HepG2 (cell line): ENCODE data around the gene NOL4L. TPM values are rescaled to one million over a fixed set of nuclear protein-coding genes. Genes with fewer than 3 reads are reported as not detected.

Experiments used
- BORCS8-MEF2B ChIP-seq: sonication (generic); formaldehyde crosslinking; IDR thresholded peaks from 2 replicates; pipeline ENCODE4 v1.8.0; 2022; ENCODE audit warnings: mild to moderate bottlenecking, missing genetic modification reagents
- IKZF4 ChIP-seq: sonication (generic); formaldehyde crosslinking; IDR thresholded peaks from 2 replicates; pipeline ENCODE4 v1.5.1; 2020; ENCODE audit warnings: borderline replicate concordance, mild to moderate bottlenecking, low read depth, missing genetic modification reagents; ENCODE audit errors: not compliant biosample characterization
- MZF1 ChIP-seq: sonication (generic); formaldehyde crosslinking; IDR thresholded peaks from 2 replicates; pipeline ENCODE4 v1.8.1; 2023; ENCODE audit warnings: mild to moderate bottlenecking, missing genetic modification reagents, borderline replicate concordance
- POLR2A ChIP-seq, 2 experiments: IDR thresholded peaks; 2 replicates each; pipeline ENCODE4 v1.6.1; 2011; ENCODE audit warnings: low read depth in 2 of 2, low read length in 2 of 2, mild to moderate bottlenecking in 1 of 2, moderate library complexity in 1 of 2; ENCODE audit not compliant: insufficient read depth in 1 of 2
- ZNF331 ChIP-seq: sonication (generic); formaldehyde crosslinking; IDR thresholded peaks from 2 replicates; pipeline ENCODE4 v1.4.0; 2020; ENCODE audit warnings: missing genetic modification reagents
- ZNF598 ChIP-seq: sonication (generic); formaldehyde crosslinking; IDR thresholded peaks from 2 replicates; pipeline ENCODE4 v1.5.1; 2020; ENCODE audit warnings: mild to moderate bottlenecking, missing genetic modification reagents, borderline replicate concordance
- ZNF772 ChIP-seq: sonication (generic); formaldehyde crosslinking; IDR thresholded peaks from 2 replicates; pipeline ENCODE4 v1.5.0; 2020; ENCODE audit warnings: mild to moderate bottlenecking, missing genetic modification reagents
- ZNF776 ChIP-seq: sonication (generic); formaldehyde crosslinking; IDR thresholded peaks from 2 replicates; pipeline ENCODE4 v1.4.0; 2020; ENCODE audit warnings: mild to moderate bottlenecking, missing genetic modification reagents
- ZNF782 ChIP-seq: sonication (generic); formaldehyde crosslinking; IDR thresholded peaks from 2 replicates; pipeline ENCODE4 v1.4.0; 2020; ENCODE audit warnings: missing genetic modification reagents, mild to moderate bottlenecking, borderline replicate concordance
- polyA plus RNA-seq, 8 experiments: library from polyadenylated mRNA; depleted of rRNA in 3 of 8; stranded (reverse) in 7 of 8; unstranded in 1 of 8; fragments of >200 nt; fragmentation: Illumina TruSeq in 4 of 8; extraction: Trizol in 4 of 8; gene quantifications; 2 replicates each; pipeline versions ENCODE4 v1.2.1 to v1.2.3, GENCODE V29; 2011 to 2016; ENCODE audit warnings: low read depth in 4 of 8, missing spikeins in 1 of 8, mixed read lengths in 1 of 8; ENCODE audit not compliant: insufficient read depth in 1 of 8
- total RNA-seq, 5 experiments: library from RNA; depleted of rRNA; stranded (reverse); fragments of >200 nt; fragmentation: Illumina TruSeq; extraction: Trizol; gene quantifications; 2 replicates each; pipeline ENCODE4 v1.2.3, GENCODE V29; 2016; ENCODE audit warnings: low read depth in 1 of 5
- TF ChIP-seq, protein P1 (sequence below): sonication (generic); formaldehyde crosslinking; IDR thresholded peaks from 2 replicates; pipeline ENCODE4 v1.8.0; 2022; ENCODE audit warnings: low read depth, missing genetic modification reagents
- TF ChIP-seq, protein P2 (sequence below): sonication (generic); formaldehyde crosslinking; conservative IDR thresholded peaks from 2 replicates; pipeline ENCODE4 v1.8.1; 2023; ENCODE audit warnings: missing genetic modification reagents
- TF ChIP-seq, protein P3 (sequence below): sonication (generic); formaldehyde crosslinking; IDR thresholded peaks from 2 replicates; pipeline ENCODE4 v1.4.0; 2020; ENCODE audit warnings: mild to moderate bottlenecking, low read depth, missing genetic modification reagents
- TF ChIP-seq, protein P4 (sequence below): IDR thresholded peaks from 2 replicates; pipeline ENCODE4 v1.6.1; 2016; ENCODE audit warnings: mild to moderate bottlenecking, missing biosample characterization, missing genetic modification reagents
- TF ChIP-seq, protein P5 (sequence below): sonication (generic); formaldehyde crosslinking; IDR thresholded peaks from one replicate; pipeline ENCODE4 v1.5.1; 2020; ENCODE audit warnings: mild to moderate bottlenecking, missing genetic modification reagents; ENCODE audit errors: not compliant biosample characterization
- TF ChIP-seq, protein P6 (sequence below): sonication (generic); formaldehyde crosslinking; IDR thresholded peaks from 2 replicates; pipeline ENCODE4 v1.4.0; 2020; ENCODE audit warnings: missing genetic modification reagents

Gene NOL4L
- total and polyA plus RNA-seq, 2 of the 13 experiments (the other 11 are each of a cell fraction or from before 2014, with no cell fraction given), result 16.6 to 35.4 TPM

DNA sequence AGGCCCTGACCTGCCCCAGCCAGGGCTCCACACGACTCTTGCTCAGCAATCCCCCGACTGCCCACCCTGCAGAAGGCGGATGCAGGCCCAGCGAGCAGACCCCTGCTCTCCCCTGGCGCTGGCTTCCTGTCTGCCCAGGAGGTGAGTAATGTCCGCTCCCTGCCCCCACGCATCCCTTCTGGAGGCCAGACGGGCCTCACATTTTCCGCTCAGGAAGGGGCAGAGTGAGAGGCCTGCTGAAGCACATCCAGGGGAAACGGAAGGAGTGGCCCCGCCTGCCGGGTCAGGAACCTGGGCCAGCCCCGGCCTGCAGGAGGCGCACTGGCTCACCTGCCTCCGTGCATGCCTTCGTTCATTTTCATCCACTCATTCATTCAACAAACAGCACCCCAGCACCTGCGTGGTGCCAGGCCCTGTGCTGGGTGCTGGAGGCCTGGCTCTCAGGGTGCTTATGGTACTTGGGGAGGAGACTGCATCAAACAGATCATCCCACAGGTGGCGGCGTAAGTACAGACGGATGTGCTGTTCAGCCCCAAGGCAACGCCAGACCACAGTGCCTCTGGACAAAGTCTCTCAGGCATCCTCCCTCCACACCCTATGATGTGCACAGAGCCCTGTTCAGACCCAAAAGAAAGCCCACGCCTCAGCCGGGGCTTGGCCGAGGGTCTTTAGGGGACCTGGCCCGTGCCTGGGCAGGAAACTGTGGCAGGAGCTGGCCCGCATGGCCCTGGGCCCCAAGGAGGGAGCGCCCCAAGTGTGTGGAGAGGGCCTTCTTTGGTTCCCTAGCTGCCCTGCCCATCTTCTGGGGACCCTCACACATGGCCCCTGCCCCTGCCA lies 114.9 kb downstream of the NOL4L start (continued):
- TF ChIP-seq, protein P1, sequence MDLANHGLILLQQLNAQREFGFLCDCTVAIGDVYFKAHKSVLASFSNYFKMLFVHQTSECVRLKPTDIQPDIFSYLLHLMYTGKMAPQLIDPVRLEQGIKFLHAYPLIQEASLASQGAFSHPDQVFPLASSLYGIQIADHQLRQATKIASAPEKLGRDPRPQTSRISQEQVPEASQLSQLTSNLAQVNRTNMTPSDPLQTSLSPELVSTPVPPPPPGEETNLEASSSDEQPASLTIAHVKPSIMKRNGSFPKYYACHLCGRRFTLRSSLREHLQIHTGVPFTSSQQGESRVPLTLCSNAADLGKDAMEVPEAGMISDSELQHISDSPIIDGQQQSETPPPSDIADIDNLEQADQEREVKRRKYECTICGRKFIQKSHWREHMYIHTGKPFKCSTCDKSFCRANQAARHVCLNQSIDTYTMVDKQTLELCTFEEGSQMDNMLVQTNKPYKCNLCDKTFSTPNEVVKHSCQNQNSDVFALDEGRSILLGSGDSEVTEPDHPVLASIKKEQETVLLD (CRISPR knock-in tag), result no peak
- TF ChIP-seq ZNF598 (CRISPR knock-in tag), result 0 out of 2 replicates have a peak, but pooled peaks have one; percentile 13
- TF ChIP-seq, protein P2, sequence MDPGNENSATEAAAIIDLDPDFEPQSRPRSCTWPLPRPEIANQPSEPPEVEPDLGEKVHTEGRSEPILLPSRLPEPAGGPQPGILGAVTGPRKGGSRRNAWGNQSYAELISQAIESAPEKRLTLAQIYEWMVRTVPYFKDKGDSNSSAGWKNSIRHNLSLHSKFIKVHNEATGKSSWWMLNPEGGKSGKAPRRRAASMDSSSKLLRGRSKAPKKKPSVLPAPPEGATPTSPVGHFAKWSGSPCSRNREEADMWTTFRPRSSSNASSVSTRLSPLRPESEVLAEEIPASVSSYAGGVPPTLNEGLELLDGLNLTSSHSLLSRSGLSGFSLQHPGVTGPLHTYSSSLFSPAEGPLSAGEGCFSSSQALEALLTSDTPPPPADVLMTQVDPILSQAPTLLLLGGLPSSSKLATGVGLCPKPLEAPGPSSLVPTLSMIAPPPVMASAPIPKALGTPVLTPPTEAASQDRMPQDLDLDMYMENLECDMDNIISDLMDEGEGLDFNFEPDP (CRISPR knock-in tag), result 0 out of 2 replicates have a peak, but pooled peaks have one; percentile 74
- peak; percentile 16; the same call in 1 of the 2 replicates for TF ChIP-seq ZNF772
- peak; percentile 76; the same call in 1 of the 2 replicates for TF ChIP-seq BORCS8-MEF2B (CRISPR knock-in tag)
- no peak for TF ChIP-seq MZF1 (CRISPR knock-in tag)
- TF ChIP-seq, protein P3, sequence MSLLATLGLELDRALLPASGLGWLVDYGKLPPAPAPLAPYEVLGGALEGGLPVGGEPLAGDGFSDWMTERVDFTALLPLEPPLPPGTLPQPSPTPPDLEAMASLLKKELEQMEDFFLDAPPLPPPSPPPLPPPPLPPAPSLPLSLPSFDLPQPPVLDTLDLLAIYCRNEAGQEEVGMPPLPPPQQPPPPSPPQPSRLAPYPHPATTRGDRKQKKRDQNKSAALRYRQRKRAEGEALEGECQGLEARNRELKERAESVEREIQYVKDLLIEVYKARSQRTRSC (CRISPR knock-in tag), result no peak
- TF ChIP-seq, protein P4, sequence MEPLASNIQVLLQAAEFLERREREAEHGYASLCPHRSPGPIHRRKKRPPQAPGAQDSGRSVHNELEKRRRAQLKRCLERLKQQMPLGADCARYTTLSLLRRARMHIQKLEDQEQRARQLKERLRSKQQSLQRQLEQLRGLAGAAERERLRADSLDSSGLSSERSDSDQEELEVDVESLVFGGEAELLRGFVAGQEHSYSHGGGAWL (CRISPR knock-in tag), result no peak
- TF ChIP-seq ZNF776 (CRISPR knock-in tag), result 0 out of 2 replicates have a peak, but pooled peaks have one; percentile 46
- no peak for TF ChIP-seq ZNF782 (CRISPR knock-in tag)
- TF ChIP-seq, protein P5, sequence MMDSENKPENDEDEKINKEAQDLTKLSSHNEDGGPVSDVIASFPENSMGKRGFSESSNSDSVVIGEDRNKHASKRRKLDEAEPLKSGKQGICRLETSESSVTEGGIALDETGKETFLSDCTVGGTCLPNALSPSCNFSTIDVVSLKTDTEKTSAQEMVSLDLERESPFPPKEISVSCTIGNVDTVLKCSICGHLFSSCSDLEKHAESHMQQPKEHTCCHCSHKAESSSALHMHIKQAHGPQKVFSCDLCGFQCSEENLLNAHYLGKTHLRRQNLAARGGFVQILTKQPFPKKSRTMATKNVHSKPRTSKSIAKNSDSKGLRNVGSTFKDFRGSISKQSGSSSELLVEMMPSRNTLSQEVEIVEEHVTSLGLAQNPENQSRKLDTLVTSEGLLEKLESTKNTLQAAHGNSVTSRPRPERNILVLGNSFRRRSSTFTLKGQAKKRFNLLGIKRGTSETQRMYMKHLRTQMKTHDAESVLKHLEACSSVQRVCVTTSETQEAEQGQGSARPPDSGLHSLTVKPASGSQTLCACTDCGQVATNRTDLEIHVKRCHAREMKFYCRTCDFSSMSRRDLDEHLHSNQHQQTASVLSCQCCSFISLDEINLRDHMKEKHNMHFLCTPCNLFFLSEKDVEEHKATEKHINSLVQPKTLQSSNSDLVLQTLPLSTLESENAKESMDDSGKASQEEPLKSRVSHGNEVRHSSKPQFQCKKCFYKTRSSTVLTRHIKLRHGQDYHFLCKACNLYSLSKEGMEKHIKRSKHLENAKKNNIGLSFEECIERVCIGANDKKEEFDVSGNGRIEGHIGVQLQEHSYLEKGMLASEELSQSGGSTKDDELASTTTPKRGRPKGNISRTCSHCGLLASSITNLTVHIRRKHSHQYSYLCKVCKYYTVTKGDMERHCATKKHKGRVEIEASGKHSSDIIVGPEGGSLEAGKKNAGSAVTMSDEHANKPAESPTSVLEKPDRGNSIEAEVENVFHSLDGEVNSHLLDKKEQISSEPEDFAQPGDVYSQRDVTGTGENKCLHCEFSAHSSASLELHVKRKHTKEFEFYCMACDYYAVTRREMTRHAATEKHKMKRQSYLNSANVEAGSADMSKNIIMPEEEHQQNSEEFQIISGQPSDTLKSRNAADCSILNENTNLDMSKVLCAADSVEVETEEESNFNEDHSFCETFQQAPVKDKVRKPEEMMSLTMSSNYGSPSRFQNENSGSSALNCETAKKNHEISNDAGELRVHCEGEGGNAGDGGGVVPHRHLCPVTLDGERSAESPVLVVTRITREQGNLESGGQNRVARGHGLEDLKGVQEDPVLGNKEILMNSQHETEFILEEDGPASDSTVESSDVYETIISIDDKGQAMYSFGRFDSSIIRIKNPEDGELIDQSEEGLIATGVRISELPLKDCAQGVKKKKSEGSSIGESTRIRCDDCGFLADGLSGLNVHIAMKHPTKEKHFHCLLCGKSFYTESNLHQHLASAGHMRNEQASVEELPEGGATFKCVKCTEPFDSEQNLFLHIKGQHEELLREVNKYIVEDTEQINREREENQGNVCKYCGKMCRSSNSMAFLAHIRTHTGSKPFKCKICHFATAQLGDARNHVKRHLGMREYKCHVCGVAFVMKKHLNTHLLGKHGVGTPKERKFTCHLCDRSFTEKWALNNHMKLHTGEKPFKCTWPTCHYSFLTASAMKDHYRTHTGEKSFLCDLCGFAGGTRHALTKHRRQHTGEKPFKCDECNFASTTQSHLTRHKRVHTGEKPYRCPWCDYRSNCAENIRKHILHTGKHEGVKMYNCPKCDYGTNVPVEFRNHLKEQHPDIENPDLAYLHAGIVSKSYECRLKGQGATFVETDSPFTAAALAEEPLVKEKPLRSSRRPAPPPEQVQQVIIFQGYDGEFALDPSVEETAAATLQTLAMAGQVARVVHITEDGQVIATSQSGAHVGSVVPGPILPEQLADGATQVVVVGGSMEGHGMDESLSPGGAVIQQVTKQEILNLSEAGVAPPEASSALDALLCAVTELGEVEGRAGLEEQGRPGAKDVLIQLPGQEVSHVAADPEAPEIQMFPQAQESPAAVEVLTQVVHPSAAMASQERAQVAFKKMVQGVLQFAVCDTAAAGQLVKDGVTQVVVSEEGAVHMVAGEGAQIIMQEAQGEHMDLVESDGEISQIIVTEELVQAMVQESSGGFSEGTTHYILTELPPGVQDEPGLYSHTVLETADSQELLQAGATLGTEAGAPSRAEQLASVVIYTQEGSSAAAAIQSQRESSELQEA, result no peak
- TF ChIP-seq POLR2A (IDR thresholded peaks at IDR 0.05; ENCODE audit: insufficient read depth in 1 of 2, low read depth in 2 of 2, low read length in 2 of 2), result peak; percentile 35 to 38; a peak in 3 of 4 replicates
- no peak for TF ChIP-seq IKZF4 (CRISPR knock-in tag)
- 0 out of 2 replicates have a peak, but pooled peaks have one; percentile 33 for TF ChIP-seq ZNF331 (CRISPR knock-in tag)
- TF ChIP-seq, protein P6, sequence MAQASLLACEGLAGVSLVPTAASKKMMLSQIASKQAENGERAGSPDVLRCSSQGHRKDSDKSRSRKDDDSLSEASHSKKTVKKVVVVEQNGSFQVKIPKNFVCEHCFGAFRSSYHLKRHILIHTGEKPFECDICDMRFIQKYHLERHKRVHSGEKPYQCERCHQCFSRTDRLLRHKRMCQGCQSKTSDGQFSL (CRISPR knock-in tag), result peak; percentile 54; the same call in 1 of the 2 replicates
